ENCODE measurements around the gene ST6GALNAC4.

The ST6GALNAC4 gene

GRCh38 chr9:127916720-127917581 is at the start of gene ST6GALNAC4:
Gene ST6GALNAC4, minus strand, starts transcription at chr9:127917041. Its CDS starts 622 bp downstream, at chr9:127916419.
- peak; percentile 95 for DNase-seq

- DNase-seq: no peak
Measured at GRCh38 chr9:127965953-127966352, 49.1 kb upstream of the ST6GALNAC4 start.

GRCh38 chr9:127963359-127964064 is 46.7 kb upstream of the ST6GALNAC4 start:
- no peak for DNase-seq

GRCh38 chr9:127963041-127963358 is 46.2 kb upstream of the ST6GALNAC4 start:
- DNase-seq: no peak

- DNase-seq: no peak
Measured at GRCh38 chr9:127962278-127962677, 45.4 kb upstream of the ST6GALNAC4 start.

- no peak for DNase-seq
Measured at GRCh38 chr9:127961613-127962155, 44.8 kb upstream of the ST6GALNAC4 start.

GRCh38 chr9:127961155-127961490 is 44.3 kb upstream of the ST6GALNAC4 start:
- DNase-seq: no peak

- no peak for DNase-seq
Measured at GRCh38 chr9:127960410-127961154, 43.7 kb upstream of the ST6GALNAC4 start.

GRCh38 chr9:127959841-127960409 is 43.1 kb upstream of the ST6GALNAC4 start:
- no peak for DNase-seq

GRCh38 chr9:127959398-127959797 is 42.6 kb upstream of the ST6GALNAC4 start:
- no peak for DNase-seq

GRCh38 chr9:127958728-127959127 is 41.9 kb upstream of the ST6GALNAC4 start:
- no peak for DNase-seq

GRCh38 chr9:127955294-127956015 is 38.6 kb upstream of the ST6GALNAC4 start:
- DNase-seq: peak; percentile 82

GRCh38 chr9:127954831-127955293 is 38.0 kb upstream of the ST6GALNAC4 start:
- DNase-seq: no peak

- no peak for DNase-seq
Measured at GRCh38 chr9:127953768-127954505, 37.1 kb upstream of the ST6GALNAC4 start.

- no peak for DNase-seq
Measured at GRCh38 chr9:127953154-127953553, 36.3 kb upstream of the ST6GALNAC4 start.

GRCh38 chr9:127950513-127951289 is 33.9 kb upstream of the ST6GALNAC4 start:
- DNase-seq: no peak

- no peak for DNase-seq
Measured at GRCh38 chr9:127949827-127950512, 33.1 kb upstream of the ST6GALNAC4 start.

- DNase-seq: no peak
Measured at GRCh38 chr9:127947841-127948710, 31.2 kb upstream of the ST6GALNAC4 start.

- DNase-seq: no peak
Measured at GRCh38 chr9:127946728-127947127, 29.9 kb upstream of the ST6GALNAC4 start.
